Measurements from ENCODE around the gene PITRM1.
"Not testable (repeated sequence)": the region's sequence is repeated elsewhere in the genome, so short reads cannot be mapped to it uniquely, and the experiment has no call there.

The PITRM1 gene, protein sequence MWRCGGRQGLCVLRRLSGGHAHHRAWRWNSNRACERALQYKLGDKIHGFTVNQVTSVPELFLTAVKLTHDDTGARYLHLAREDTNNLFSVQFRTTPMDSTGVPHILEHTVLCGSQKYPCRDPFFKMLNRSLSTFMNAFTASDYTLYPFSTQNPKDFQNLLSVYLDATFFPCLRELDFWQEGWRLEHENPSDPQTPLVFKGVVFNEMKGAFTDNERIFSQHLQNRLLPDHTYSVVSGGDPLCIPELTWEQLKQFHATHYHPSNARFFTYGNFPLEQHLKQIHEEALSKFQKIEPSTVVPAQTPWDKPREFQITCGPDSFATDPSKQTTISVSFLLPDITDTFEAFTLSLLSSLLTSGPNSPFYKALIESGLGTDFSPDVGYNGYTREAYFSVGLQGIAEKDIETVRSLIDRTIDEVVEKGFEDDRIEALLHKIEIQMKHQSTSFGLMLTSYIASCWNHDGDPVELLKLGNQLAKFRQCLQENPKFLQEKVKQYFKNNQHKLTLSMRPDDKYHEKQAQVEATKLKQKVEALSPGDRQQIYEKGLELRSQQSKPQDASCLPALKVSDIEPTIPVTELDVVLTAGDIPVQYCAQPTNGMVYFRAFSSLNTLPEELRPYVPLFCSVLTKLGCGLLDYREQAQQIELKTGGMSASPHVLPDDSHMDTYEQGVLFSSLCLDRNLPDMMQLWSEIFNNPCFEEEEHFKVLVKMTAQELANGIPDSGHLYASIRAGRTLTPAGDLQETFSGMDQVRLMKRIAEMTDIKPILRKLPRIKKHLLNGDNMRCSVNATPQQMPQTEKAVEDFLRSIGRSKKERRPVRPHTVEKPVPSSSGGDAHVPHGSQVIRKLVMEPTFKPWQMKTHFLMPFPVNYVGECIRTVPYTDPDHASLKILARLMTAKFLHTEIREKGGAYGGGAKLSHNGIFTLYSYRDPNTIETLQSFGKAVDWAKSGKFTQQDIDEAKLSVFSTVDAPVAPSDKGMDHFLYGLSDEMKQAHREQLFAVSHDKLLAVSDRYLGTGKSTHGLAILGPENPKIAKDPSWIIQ

GRCh38 chr10:3172446-3173170 lies at the start of gene PITRM1:
Gene PITRM1 (minus strand): TSS chr10:3172782. CDS start chr10:3172772, 10 bp downstream.
- peak; percentile 98 for DNase-seq (ENCODE audit: low read depth, low spot score)

DNA sequence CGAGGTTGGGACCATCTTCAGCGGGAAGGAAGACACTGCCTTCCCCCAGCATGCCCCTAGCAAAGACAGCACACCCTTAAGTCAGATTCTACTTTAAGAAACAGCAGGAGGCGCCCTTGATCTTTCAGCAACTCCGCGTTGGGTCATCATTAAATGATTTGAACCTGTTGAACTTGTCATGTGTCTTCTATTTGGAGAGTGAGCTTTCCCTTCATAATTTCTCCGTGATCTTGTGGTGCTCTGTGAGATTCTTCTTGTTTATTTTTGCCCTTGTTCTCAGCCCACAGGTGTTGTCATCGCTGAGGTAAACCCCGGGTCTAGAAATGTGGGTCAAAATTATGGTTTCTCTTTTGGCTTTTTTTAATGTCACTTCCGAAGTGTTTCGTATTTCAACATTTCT lies 49.5 kb upstream of the PITRM1 start:
- no peak for DNase-seq (ENCODE audit: low read depth, low spot score)

DNA sequence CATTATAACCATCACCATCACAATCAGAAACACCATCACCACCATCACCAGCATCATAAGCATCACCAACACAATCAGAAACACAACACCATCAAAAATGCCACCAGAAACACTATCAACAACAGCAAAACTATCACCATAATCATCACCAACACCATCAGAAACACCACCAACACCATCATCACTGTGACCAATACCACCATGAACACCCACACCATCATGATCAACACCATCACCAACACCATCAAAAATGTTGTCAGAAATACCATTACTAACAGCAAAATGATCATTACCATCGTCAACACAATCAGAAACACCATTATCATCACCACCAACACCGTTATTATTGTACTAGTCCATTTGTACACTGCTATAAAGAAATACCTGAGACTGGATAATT lies 49.0 kb upstream of the PITRM1 start:
- not testable (repeated sequence) for DNase-seq (ENCODE audit: low read depth, low spot score)

DNA sequence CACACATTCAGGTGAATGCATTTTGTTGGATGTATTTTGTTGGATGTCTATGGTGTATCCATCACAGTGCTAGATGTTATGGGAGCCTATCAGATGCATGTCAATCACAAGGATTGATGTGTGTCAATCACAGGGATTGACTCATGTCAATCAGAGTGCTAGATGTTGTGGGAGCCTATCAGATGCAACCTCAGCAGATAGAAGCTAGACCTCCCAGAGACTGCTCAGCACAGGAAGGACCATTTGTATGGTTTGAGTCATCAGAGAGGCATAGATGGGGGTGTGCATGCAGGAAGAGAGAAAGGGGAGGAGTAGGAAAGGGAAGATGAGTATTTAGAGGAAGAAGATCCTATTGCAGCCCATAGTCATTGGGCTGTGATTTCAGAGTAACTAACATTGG lies 48.3 kb upstream of the PITRM1 start:
- no peak for DNase-seq (ENCODE audit: low read depth, low spot score)

DNA sequence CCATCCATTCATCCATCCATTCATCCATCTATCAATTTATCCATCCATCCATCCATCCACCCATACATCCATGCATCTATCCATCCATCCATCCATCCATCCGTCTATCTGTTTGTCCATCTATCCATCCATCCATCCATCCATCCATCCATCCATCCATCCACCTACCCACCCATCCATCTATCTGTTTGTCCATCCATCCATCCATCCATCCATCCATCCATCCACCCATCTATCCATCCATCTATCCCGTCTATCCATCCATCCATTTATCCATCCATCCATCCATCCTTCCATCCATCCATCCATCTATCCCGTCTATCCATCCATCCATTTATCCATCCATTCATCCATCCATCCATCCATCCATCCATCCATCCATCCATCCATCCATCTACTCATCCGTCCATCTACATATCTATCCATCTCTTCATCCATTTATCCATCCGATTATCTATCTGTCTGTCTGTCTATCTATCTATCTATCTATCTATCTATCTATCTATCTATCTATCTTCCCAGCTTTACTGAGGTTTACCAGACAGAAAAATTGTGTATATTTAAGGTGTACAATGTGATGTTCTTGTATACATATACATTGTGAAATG lies 46.5 kb upstream of the PITRM1 start:
- not testable (repeated sequence) for DNase-seq (ENCODE audit: low read depth, low spot score)

- DNase-seq (ENCODE audit: low read depth, low spot score), result no peak
These were observed 45.3 kb upstream of the PITRM1 start for GRCh38 chr10:3217853-3218252.

GRCh38 chr10:3217301-3217700 lies 44.7 kb upstream of the PITRM1 start:
- no peak for DNase-seq (ENCODE audit: low read depth, low spot score)

- DNase-seq (ENCODE audit: low read depth, low spot score), result no peak
These were observed 42.7 kb upstream of the PITRM1 start for GRCh38 chr10:3215153-3215775.

DNA sequence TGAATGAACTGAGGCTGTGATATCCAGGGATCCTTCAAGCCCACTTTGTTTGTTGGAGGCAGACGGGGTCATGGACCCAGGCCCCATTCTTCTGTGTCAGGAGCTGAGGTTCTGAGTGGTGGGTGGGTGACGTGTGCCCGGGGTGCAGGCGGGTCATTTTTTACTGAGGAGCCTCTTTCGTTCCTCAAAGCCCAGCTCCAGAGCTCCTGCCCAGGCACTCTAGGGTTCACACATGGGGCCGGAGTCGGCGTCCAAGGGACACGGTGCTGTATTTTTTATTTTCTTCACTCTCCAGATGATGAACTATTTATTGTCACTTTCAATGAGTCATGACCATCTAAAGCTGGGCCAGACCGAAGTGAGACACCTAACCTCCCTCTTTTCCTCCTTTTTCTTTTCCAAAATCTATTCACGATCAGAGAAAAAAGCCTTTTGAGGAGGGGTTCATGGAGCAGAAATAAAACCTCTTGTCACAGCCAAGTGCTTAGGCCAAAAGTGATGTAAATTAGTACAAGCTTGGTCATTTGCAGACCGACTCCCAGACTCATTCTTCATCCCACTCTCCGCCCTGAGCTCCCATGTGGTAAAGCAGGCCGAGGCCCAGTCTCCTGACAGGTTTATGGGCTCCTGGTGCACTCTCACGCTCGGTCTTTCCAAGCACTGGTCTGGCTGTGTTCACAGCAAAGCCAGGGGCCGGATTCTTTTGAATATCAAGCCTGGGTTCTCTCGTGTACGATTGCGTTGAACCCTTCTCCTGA lies 41.4 kb upstream of the PITRM1 start:
- DNase-seq (ENCODE audit: low read depth, low spot score), result no peak

GRCh38 chr10:3213208-3213607 lies 40.6 kb upstream of the PITRM1 start:
- no peak for DNase-seq (ENCODE audit: low read depth, low spot score)

DNA sequence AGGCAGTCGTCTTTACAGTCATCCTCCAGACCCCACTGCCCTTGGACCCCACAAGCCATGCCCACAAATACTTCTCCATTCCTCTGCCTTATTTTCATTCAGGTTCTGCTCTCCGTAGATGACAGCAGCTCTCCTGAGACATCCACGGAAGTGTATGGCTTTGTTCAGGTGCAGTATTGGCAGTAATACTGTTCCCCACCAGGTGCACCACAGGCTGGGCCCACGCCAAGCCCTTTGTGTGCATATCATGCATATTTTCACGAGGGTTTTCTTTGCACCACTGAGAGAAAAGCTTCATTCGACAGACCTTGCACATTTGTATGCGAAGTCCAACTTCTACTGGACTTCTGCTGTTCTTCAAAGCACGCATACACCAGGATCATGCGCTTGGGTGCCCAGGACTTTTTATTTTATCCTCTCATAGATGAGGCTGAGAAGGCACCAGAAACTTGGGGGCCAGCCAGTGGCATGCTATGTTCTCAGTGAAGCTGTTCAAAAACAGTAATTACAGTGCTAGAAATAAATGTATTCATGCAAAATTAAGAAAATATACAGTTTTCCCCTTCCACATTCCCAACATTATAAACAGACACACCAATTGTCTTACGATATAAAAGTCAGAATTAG lies 37.8 kb upstream of the PITRM1 start:
- no peak for DNase-seq (ENCODE audit: low read depth, low spot score)

- no peak for DNase-seq (ENCODE audit: low read depth, low spot score)
These were observed 36.2 kb upstream of the PITRM1 start for GRCh38 chr10:3208481-3209406.

GRCh38 chr10:3207351-3207750 lies 34.8 kb upstream of the PITRM1 start:
- DNase-seq (ENCODE audit: low read depth, low spot score), result no peak

DNA sequence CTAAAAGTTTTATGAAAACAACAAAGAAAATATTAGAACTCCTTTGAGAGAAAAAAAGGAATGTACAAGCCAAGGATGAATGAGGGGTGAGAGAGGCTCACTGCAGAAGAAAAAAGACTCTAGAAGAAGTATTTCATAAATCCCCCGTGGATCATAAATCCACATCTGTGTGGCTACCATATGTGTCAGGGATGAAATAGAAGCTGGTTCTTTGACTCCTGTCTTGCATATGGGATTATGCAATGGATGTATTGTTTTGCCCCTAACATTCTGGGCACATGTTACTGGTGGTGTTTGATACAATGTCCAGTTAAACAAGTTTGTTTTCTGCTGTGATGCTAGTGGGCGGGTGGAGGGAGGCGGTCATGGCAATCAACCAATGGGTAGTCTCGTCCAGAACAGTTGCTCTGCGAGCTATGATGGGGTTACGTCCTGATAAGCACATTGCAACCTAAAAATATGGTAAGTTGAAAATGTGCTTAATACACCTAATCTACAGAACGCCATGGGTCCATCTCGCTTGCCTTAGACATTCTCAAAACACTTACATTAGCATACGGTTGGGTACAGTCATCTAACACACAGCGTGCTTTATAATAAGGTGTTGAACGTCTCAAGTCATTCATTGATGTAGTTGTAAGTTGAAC lies 34.1 kb upstream of the PITRM1 start:
- no peak for DNase-seq (ENCODE audit: low read depth, low spot score)

DNA sequence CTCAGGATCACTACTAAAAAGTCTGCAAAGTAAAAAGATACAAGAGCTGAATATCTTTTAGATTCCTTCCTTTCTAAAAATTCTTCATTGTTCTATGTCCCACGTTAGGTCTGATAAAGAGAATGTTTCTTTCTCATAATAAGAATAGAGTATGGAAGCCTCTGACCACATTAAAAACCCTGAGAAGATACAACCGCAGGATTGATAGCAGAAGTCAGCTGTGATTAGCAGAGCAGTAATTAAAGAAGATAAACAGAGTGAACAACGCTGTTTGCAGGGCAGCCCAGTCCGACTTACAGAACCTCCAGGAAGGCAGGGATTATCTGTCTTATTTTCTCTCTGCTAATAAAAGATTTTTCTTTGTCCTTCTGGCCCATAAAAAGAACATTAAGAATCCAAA lies 31.4 kb upstream of the PITRM1 start:
- DNase-seq (ENCODE audit: low read depth, low spot score), result no peak

GRCh38 chr10:3203016-3203811 lies 30.6 kb upstream of the PITRM1 start:
- DNase-seq (ENCODE audit: low read depth, low spot score), result no peak

GRCh38 chr10:3201796-3202195 lies 29.2 kb upstream of the PITRM1 start:
- DNase-seq (ENCODE audit: low read depth, low spot score), result no peak

All from brain pericyte (primary cell).